Measurements from ENCODE around the gene ZSCAN20. TPM values are rescaled to one million over a fixed set of nuclear protein-coding genes. Genes with fewer than 3 reads are reported as not detected.
A peak's percentile ranks its signal among the peaks of the same experiment; 100 is the strongest.

The ZSCAN20 gene
- total RNA-seq, 1 experiment from 2014 or later: 3.9 TPM

- Histone ChIP-seq H3K9me3 (ENCODE audit: control insufficient read depth, low read depth, low read length) (no peaks in the 10 kb centered on the region), H2BK20ac (ENCODE audit: low read depth, low read length, poor library complexity, severe bottlenecking) (no peak overlapping the region), H3K14ac (ENCODE audit: insufficient read depth, low read length) (no peak overlapping the region), H3K79me2 (ENCODE audit: insufficient read depth, low read length) (no peaks in the 10 kb centered on the region), H3K9ac (ENCODE audit: extremely low read depth, insufficient read length, low read length) (no peak overlapping the region), H3K18ac (ENCODE audit: insufficient read length, low read depth, low read length) (no peak overlapping the region), H3K79me1 (ENCODE audit: insufficient read depth, low read depth, low read length, poor library complexity, severe bottlenecking) (no peaks in the 10 kb centered on the region), H3K27me3 (ENCODE audit: insufficient read depth, low read length) (peaks cover 7% of the 10 kb centered on the region; the same call in 1 of the 2 replicates), H3K4ac (ENCODE audit: low read depth, low read length) (no peak overlapping the region), H2BK12ac (ENCODE audit: insufficient read length, low read depth, low read length) (no peak overlapping the region), H2BK5ac (ENCODE audit: insufficient read length, low read length) (no peak overlapping the region), H3K27ac (ENCODE audit: insufficient read length, low read depth, low read length) (no peak overlapping the region), H2BK120ac (ENCODE audit: low read depth, low read length, poor library complexity, severe bottlenecking) (no peak overlapping the region), H3K4me2 (ENCODE audit: insufficient read depth, insufficient read length, low read length) (peak overlapping the region; percentile 85), H2AK5ac (ENCODE audit: insufficient read length, low read length) (no peak overlapping the region), H3K23me2 (ENCODE audit: insufficient read length, low read depth, low read length, poor library complexity, severe bottlenecking) (peaks cover 6% of the 10 kb centered on the region), H3K4me1 (ENCODE audit: insufficient read depth, low read length) (peaks cover 6% of the 10 kb centered on the region; the same call in 1 of the 2 replicates), H3K23ac (ENCODE audit: insufficient read length, low read depth, low read length) (no peak overlapping the region), H4K91ac (ENCODE audit: insufficient read length, low read depth, low read length) (no peak overlapping the region), H4K5ac (ENCODE audit: insufficient read length, low read depth, low read length) (no peak overlapping the region), H3K56ac (ENCODE audit: insufficient read length, low read depth, low read length) (no peak overlapping the region), H2BK15ac (ENCODE audit: low read depth, low read length) (no peak overlapping the region), H4K20me1 (ENCODE audit: control insufficient read depth, insufficient read depth, insufficient read length) (no peaks in the 10 kb centered on the region), H3T11ph (ENCODE audit: low read length) (no peak overlapping the region), H2AFZ (ENCODE audit: low read length) (no peak overlapping the region), H4K8ac (replicated peaks; ENCODE audit: insufficient read length, low read depth, low read length) (no peak overlapping the region)
- H3K36me3 Mint-ChIP-seq (ENCODE audit: insufficient read depth in 1 of 3, low read depth in 3 of 3): no peaks in the 10 kb centered on the region
- H3K4me3 Mint-ChIP-seq: no peak overlapping the region
- H3K27ac Mint-ChIP-seq: no peak overlapping the region
- no CpG with 5 or more reads among the region's 54 CpGs for WGBS (ENCODE audit: extremely low coverage, insufficient read length, low lambda C conversion rate)
- DNase-seq: no peak
- TF ChIP-seq CTCF (conservative IDR thresholded peaks at IDR 0.05): no peak
- H3K4me1 Mint-ChIP-seq: peaks cover 3 to 10% of the 10 kb centered on the region in 2 experiments
- peaks cover 10% of the 10 kb centered on the region for H3K27me3 Mint-ChIP-seq (ENCODE audit: low read depth)
- H3K9me3 Mint-ChIP-seq: no peaks in the 10 kb centered on the region
Observed at GRCh38 chr1:33429856-33430691, 42.4 kb upstream of the ZSCAN20 start.
